NCI-H446 (cell line): Measurements from ENCODE around the gene POTEB.
"Not testable (repeated sequence)": the region's sequence is repeated elsewhere in the genome, so short reads cannot be mapped to it uniquely, and the experiment has no call there.

Experiments used
- DNase-seq, 2 experiments: peaks; one replicate each; lab custom pipeline; 2025; lab: John Stamatoyannopoulos, UW

POTEB gene

DNA sequence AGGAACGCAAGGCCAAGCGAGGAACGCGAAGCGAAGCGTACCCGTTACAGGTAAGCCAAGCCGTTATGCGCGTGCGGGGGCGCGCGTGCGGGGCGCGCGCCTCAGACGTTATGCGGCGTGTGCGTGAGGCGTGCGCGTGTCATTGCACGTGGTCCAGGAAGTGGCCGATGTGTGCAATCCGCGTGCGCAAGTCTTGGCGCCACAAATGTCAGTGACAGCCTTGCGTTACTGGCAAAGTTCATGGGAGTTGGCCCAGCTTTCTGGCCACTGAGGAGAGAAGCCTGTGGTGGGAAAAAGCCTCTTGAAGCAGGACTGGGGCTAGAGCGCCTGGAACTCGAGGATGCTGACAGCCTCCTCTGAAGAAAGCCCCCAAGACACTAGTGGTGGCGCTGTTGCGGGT is at the start of gene POTEB:
POTEB (minus strand) TSS at position 101 of the 400 bp plus-strand sequence. CDS start 489 bp downstream, outside the sequence.
- DNase-seq = not testable (repeated sequence)

DNA sequence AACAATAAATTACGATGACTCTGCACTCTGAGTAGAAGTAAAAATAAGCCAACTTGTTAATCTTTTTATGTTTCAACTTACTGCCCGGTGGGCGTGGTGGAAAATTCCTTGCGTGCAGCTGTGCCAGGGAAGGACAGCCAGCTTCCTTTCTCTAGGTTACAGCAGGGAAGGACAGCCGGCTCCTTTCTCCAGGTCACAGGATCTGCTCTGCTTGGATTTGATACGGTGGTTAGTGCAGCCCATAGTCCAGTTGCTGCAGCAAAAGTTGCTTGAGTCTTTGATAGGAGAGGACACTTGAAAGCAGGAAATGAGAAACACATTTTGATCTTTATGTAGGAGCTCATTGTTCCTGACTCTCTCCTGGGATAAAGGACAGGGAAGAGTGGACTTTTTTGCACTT is 13.4 kb upstream of the POTEB start:
- DNase-seq = not testable (repeated sequence)

DNA sequence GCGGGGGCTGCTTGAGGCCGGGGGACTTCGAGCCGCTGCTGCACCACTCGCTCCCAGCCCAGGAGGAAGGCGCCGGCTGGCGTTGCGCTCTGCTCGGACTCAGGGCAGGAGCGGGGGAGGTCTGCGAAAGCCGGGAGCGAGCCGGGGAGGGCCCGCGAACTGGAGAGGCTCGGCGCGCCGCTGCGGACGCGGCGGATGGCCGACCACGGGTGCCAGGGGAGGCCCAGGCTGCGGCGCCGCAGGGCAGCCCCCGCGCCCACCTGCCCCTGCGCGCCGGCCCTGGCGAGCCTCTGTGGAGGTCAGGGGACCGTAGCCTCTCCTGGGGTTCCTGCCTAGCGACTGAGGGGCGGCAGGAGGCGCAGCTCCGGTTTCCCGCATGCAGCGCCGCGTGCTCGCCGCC is 12.0 kb upstream of the POTEB start:
- not testable (repeated sequence) for DNase-seq

DNA sequence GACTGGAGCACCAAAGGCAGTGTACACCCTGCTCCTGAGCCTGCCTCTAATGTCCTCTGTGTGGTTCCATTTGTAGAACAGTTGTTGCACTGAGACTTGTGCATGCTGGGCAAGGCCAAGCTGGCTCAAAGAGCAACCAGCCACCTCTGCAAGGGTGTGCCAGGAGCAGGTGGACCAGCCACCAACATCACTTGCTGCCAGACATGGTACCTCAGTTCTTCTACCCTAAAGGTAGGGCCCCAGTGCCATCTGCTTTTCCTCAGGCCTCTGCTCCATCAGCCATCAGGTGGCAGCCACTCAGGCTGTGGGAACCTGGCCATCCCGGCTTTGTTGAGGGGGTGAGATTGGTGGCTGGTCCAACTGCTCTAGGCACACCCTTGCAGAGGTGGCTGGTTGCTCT is 38.7 kb downstream of the POTEB start:
- DNase-seq = not testable (repeated sequence)
